ENCODE data around the gene ABHD14A.

The ABHD14A gene

DNA sequence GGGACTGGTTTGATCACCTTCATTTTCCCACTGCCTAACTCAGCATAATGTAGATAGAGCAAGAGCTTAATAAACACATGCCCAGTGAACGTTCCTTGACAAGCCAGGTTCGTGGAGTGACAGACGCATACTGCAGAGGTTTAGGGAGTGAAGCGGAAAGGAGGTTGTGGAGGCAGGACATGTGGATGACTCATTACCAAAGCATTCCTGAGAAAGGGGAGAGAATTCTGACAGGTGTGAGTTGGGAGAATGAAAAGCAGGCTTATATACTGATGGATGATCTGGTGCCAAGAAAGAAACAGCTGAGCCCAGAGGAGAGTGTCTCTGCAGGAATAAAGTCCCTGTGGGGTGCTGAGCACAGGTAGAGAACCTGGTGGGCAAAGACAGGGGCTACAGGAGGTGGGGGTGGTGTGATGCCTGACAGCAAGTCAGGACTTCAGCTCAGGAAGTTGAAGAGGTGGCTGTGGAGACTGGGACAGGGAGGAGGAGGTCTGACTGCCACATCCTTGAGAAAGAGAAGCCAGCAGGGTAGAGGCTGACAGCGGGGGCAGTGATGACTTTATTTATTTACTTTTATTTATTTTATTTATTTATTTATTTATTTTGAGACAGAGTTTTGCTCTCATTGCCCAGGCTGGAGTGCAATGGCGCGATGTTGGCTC is 23.2 kb downstream of the ABHD14A start:
- DNase-seq, result no peak

DNA sequence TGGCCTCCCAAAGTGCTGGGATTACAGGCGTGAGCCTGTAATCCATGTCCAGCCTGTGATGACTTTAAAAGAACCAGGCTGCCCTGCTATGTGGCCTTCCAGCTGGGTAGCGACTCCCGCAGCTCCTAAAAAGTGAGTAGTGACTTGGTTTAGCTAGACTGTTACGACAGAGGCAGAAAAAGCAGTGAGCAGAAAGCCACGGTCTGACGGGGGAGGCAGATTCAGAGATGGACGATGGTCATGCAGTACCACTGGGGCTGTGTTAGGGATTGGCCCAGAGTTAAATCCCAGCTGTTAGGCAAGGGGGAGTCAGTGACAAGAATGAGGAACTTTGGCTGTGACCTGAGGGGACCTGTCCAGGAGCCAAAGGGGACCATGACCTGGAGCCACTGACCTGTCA is 23.9 kb downstream of the ABHD14A start:
- no peak for DNase-seq

DNA sequence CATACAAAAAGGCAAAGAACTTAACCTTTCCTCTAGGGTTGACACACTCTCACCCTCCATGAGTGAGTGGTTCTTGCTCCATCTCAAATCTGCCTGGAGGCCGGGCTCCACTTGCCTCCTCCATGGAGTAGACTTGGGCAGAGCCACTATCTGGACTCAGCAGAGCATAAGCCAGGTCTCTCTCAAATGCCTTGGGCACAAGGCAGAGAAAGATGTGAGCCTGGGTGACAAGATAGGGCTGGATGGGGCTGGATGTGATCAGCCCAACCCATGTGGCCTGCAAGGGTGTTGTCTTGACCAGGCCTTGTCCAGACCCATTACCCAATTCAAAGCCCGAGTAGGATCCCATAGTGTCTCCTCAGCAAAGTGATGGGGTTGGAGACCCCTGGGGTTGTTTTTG is 25.0 kb downstream of the ABHD14A start:
- no peak for DNase-seq

DNA sequence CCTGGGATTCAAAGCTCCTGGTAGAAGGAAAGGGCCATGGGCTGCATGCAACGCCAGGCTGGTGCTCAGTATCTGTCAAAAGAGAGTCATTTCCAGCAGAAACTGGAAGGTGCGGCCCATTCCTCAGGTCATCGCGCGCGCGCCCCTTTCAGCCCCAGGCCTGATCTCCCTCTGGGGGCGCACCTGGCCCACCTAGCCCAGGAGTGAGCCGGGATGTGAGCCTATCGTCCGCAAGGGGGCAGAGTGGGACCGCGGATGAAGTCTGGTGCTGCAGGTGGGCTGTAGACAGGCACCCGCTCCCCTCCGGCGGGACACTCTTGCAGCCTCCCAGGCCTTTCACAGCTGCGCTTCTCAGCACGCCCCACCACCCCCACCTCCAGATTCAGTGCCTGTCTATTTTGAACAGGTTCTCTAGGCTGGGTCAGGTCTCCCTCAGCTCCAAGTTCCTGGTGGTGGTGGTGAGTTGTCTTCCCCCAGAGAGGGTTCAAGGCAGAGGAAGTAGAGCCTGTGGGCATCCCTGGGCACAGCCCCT is 26.6 kb downstream of the ABHD14A start:
- peak; percentile 69 for DNase-seq

DNA sequence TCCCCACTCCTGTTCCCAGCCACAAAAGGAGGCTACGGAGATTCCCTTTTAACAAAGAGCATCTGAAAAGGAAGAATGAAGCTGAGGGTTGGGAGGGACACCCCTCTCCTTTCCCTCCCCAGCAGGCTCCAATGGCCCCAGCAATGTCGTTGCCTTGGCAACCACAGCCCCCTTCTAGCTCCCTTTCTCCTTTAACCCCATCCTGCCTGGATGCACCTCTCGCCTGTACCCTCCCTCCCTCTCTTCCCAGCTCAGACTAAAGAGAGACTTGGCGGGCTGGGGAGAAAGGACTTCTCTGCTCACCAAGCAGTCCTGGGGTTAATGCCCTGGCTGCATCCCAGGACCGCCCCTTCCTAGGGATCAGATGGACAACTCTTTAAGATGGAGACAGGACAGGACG is 27.9 kb downstream of the ABHD14A start:
- DNase-seq, result no peak

DNA sequence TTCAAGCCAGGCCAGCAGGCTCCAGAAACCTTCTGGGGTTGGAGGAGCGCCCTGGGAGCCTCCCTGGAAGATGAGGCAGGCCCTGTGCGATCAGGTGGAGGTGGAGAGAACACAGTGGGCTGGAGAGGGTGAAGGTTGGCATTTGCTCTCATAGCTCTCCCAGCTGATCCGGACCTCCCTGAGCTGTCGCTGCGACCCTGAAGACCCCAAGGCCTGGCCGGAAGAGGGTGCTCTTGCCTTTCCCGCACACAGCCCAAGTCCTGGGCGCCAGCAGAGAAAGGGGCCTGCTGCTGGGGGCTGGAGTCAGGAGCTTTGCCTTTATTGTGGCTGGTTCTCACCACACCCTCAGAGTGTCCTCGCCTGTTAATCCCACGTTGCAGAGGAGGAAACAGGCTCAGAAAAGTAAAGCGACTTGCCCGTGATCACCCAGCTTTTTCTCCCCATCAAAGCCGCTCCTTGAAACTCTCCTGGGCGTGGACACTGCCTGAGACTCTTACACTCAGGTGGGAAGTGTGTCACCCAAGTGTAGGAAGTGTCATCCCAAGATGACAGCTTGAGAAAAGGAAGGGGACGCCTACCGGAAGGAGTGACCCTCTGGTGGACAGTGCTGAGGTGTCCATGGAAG is 29.4 kb downstream of the ABHD14A start:
- peak; percentile 41 for DNase-seq

DNA sequence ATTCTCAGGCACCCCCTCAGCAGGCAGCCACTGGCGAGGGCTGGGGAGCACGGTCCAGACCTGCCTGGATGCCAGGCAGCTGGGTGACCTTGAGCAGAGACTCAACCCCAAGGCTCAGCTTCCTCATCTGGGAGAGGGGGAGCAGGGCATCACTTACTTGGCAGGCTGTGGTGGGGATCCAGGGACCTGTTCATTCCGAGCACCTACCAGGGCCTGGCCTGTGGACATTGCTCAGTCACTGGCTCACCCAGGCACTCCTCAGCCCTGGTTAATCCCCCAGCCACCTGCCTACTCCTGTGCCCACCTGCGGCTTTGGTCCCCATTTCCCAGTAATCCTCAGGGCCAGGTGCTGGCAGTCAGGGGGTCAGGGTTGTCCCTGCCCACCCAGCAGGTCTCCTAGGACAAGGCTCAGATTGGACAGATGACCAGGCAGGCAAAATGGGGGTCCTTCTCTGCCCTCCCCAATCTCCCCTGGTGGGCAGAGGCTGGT is 30.1 kb downstream of the ABHD14A start:
- DNase-seq, result no peak

DNA sequence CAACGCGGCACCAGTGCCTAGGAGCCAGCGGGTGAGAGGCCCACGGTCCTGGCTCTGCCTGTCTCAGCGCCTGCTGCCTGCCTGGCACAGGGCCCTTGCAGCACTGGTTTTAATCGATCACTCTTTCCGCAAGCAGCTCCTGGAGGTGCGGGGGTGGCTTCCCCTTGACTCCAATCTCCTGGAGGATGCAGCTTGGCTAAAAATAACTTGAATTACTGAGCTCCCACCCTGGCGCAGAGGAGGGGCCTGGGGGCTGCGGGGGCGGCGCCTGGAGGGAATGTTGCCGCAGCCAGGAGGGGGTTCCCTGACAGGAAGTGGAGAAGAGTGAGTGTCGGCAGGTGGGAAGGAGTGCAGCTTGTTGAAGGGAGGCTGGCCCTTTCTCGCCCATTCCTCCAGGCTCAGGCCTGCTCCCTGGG is 30.7 kb downstream of the ABHD14A start:
- DNase-seq, result peak; percentile 68

DNA sequence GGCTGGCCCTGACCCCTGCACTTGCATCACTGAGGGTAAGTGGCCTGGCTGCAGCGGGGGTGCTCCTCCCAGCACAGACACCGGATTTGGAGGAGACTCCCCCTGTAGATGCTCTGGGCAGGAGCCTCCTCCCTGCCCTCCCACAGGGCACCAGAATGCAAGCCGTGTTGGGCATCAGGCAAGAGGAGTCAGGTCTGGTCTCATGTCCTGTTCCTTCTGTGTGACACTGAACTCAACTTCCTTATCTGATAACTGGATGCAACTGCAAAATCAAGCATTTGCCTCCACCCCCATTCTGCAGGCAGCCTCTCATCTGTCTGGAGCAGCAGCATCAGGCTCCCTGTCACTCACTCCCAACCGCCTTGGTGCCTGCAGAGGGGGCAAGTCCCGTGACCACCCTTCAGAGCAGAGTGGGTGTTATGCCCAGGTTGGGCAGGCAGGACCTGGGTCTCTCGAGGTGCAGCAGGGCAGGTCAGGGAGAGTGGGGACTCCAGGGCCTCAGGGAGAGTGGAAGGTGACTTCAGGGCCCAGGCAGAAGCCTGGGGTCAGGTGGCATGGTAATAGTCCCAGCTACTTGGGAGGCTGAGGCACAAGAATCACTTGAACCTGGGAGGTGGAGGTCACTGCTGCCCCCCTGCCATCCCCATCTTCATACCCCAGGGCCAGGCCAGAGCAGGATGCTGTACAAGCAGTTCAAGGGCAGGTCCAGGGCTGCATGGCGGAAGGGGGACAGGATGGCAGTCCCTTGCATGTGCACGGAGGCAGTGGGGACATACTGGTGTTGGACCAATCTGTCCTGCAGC is 31.4 kb downstream of the ABHD14A start:
- no peak for DNase-seq

DNA sequence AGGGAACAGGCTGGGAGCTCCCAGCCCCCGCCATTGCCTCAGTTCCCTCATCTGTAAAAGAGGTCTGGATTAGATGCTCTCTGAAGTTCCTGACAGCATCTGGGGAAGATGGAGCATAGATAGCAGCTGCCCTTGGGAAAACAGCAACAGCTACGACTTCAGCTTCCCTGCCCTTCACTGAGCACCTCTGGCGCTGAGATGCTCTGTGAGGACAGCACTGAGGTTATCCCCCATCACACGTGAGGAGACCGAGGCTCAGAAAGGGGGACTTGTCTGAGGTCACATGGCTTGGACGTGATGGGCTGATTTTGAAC is 31.9 kb downstream of the ABHD14A start:
- DNase-seq, result no peak

DNA sequence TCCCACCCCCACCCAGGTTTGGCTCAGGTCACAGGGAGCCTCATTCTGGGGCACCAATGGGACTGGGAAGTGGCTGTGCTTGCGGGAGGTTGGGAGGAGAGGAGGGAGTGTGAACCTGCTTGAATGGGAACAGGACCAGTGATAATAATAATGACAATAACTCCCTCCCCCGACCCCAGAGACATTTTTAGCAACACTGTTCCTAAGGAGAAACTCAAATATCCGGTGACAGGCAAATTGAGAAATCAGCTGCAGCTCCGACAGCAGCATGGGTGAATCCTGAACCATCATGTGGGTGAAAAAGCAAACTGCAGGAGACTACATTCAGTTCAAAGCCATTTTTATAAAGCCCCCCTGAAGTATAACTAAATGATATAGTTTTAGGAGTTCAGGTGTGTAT is 32.4 kb downstream of the ABHD14A start:
- no peak for DNase-seq

DNA sequence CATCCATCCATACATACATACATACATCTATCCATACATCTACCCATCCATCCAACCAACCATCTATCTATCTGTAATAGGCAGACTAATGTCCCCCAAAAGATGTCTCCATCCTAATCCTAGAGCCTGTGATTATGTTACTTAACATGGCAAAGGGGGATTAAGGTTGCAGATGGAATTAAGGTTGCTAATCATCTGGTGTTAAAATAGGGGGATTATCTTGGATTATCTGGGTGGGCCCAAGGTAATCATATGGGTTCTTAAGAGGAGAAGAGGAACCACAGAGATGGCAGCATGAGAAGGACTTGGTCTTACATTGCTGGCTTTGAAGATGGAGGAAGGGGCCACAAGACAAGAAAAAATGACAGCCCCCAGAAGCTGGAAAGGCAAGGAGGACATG is 35.6 kb downstream of the ABHD14A start:
- DNase-seq, result no peak

DNA sequence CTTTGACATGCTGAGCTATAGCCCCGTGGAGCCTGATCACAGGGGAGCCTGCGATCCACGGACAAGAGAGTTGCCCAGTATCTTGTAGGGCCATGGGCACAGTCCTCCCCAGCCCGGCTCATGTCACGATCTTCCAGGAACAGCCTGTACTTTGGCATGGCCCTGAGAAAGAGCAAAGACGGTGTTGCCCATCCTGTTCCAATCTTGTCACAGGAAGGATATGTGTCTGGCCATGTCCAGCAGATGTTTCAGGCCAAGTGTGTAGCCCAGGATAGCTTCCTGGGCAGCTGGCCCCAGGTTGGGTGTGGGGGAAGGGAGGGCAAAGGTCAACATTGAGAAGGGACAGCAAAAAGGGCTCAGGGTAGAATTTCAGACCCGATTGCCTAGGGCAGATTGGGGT is 37.8 kb downstream of the ABHD14A start:
- DNase-seq, result no peak

DNA sequence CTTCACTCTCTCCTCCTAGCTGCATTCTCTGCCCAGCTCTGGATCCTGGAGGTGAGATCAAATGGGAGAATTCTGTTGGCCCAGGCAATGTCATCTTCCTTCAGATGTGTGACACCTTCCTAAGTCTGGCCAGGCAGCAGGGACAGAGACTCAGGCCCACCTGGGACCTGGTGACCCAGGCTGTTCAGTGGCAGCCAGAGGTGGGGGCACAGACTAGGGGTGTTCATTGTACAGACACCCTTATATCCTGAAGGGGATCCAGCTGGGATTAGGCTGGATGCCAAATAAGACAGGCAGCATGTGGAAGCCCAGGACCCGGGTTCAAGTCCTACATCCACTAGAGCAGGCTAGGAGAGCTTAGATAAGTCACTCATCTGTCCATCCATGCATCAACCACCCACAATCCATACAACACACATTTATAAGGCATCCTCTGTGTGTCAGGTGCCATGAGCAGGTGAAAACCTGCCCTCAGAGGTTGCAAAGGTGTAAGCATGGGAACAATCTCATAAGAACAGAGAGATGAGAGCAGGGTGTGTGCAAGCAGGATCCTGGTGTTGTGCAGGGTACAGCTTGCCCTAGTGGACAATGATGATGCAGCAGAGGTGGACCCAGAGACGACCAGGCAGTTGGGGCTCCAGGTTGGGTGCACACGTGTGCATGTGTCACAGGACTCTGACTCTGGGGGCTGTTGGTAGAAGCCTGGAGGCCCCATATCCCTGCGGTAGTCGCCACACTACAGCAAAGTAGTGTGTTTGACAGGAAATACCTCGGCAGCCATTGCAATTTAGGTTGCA is 39.1 kb downstream of the ABHD14A start:
- DNase-seq, result no peak

DNA sequence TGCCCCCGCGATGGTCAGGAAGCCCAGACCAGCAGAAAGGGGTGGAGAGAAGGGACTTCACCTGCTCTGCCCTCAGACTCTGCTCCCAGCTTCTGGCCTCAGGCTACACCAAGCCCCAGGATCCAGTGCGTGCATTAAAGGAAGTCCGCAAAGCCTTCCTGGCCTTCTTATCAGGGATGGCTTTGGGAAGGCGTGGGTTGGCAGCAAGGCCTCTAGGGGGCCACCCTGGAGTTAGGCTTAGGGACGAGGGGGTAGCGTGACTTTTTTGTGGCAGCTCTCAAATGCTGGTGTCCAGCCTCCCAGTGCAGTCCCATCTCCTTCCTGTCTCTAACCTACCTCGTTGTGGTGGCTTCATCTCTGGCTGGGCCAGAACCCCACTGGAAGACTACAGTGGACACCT is 39.7 kb downstream of the ABHD14A start:
- peak; percentile 25 for DNase-seq

DNA sequence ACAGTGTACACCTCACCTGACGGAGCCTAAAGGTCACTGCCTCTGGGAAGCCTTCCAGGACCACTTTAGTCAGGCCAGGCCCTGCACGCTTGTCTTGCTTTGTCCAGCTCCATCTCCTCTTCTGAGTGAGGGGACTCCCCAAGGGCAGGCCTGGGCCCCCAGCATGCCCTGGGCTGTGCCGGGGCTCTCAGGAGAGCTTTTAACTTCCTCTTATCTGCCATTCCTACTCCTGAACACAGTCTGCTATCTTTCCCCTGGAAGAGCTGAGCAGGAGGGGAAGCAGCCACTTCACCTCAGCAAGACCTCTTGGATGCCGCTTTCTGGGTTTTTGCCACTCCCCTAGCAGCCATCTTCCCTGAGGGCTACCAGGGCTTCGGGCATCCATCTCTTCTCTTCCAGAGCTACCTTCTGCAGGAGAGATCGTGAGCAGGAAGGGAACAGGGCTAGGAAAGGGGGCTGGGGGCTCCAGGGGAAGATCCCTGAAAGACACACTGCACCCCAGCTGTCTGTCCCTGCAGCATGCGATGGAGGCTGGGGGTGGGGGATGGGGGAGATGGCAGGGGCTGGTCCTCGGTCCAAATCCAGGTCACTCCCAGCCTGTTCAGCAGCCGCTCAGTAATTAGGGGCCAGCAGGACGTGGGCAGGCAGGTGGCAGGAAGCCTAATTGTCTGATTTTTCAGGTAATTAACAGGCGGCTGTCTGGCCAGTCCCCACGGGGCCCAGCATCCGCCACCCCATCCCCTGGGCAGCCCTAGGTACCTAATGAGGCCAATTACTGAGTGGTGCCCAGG is 40.8 kb downstream of the ABHD14A start:
- no peak for DNase-seq

DNA sequence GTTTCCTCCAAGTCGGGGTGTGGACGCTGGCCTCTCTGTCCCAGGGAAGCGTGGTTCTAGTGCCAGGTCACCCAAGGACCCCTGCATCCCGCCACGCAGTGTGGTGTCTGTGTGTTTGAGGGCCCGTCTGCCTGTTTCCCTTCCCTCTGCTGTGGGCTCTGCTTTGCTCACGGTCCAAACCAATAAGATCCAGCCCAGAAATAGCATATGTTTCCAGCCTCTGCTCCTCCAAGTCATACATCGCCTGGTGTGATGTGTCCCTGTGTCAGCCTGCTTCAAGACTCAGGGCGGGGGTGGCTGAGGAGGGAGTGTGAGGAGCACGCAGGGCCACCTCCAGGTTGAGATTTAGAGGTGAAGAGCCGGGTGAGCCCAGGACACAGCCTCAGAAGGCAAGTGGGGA is 42.7 kb downstream of the ABHD14A start:
- DNase-seq, result no peak

DNA sequence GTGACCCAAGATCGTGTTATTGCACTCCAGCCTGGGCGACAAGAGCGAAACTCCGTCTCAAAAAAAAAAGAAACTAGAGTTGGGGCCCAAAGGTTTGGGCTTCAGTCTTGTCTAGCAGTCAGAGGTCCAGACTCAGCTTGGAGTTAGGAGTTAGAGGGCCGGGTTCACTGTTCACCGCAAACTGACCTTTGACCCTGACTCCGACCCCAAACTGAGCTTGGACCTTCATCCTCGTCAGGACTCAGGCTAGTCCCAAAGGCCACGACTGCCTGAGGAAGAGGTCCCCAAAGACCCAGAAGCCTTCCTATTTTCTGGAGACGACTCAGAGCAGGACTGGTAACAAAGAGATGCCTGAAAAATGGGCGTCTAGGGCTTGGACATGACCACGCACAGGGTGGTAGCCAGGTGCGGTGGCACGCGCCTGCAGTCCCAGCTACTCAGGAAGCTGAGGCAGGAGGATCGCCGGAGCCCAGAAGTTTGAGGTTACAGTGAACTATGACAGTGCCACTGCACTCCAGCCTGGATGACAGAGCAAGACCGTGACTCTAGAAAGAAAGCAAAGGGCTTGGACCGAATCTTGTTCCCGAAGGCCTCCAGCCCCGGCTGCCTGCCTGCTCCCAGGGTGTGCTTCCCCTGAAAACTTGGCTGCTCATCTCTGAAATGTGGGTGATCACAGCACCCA is 43.6 kb downstream of the ABHD14A start:
- DNase-seq, result no peak

DNA sequence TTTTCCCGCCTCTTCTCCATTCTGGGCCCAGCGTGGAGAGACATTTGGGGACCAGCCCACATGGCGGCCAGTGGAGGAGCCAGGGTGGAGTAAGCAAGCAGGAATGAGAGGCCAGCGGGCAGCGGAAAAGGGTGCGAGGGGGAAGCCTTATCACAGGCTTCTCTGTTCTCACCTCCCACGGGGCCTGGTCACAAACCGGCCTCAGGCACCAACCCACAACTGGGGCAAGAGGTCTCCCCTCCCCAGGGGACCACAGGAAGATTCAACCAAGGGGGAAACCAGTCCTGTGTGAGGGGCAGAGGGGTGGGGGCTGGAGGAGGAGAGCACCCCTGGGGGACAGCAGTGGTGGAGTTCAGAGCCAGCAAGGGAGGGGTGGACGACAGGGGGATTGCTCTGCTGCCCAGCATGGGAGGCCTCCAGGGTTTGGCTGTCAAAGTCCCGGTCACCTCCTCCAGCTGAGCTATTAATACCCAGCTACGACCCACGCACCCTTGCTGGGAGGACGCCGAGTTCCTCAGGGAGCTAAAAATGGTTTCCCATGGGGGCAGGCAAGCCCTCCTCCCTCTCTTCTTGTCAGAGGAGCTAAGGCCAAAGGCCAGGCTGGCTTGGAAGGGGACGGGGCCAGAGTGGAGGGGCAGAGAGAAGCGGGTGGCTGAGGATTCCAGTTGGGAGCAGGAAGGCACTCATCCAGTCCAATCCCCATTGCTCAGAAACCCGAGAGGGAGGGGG is 44.7 kb downstream of the ABHD14A start:
- no peak for DNase-seq

DNA sequence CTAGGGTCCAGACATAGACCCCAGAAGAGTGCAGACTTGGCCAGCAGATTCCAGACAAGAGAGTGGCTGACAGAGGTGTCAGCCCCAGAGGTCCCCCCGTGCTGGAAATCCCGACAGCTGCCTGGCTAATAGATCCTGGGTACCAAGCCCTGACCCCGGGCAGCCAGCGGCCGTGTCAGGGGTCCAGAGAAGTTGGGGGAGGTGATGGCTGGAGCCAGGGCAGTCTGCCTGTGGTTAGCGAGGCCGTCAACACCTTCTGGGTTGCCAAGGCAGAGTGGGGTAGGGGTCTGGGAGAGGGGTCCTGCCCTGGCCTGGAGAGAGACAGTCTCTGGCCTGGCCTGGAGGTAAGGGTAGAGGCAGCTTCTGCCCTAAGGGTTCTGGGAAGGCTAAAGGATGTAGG is 45.9 kb downstream of the ABHD14A start:
- DNase-seq, result no peak

Measured in EL (cell line).